Measurements from ENCODE around the gene TELO2. TPM values are rescaled to one million over a fixed set of nuclear protein-coding genes. Genes with fewer than 3 reads are reported as not detected.

Gene TELO2
- total RNA-seq, 1 donor from 2014 or later: 77.2 TPM

DNA sequence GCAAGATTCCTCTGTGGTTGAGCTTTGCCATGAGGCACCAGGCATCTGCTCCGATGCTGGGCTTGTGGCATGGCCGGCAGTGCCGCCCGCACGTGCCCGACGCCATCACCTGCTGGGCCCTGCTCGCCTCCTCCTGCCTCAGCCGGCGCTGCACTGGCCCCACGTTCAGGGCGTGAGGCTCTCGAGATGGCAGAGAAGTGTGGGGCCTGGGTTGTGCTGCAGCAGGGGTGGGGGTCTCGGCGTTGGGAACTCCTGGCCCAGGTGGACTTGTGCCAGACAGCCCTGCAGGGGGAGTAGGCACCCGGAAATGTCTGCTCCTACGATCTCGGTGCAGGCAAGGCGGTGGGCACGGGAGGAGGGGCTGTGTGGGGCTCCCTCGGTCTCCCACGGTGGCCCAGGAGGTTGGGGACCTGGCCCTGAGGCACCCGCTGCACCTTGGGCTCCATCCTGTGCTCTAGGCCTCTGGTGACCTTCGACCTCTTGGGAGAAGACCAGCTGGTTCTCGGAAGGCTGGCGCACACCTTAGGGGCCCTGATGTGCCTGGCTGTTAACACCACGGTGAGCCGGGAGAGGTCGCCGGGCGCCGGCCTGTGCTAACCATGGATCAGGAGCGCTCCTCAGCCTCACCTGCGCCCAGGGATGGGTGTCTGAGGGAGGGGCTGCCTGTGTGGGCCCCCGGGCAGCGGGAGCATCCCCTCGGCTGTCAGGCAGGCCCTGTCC lies 13.5 kb downstream of the TELO2 start:
- peaks cover 10% of the 10 kb centered on the region for H3K36me3 Mint-ChIP-seq (ENCODE audit: insufficient read depth)
- no peaks in the 10 kb centered on the region for H3K4me1 Mint-ChIP-seq (ENCODE audit: low read depth)
- TF ChIP-seq, protein P1, sequence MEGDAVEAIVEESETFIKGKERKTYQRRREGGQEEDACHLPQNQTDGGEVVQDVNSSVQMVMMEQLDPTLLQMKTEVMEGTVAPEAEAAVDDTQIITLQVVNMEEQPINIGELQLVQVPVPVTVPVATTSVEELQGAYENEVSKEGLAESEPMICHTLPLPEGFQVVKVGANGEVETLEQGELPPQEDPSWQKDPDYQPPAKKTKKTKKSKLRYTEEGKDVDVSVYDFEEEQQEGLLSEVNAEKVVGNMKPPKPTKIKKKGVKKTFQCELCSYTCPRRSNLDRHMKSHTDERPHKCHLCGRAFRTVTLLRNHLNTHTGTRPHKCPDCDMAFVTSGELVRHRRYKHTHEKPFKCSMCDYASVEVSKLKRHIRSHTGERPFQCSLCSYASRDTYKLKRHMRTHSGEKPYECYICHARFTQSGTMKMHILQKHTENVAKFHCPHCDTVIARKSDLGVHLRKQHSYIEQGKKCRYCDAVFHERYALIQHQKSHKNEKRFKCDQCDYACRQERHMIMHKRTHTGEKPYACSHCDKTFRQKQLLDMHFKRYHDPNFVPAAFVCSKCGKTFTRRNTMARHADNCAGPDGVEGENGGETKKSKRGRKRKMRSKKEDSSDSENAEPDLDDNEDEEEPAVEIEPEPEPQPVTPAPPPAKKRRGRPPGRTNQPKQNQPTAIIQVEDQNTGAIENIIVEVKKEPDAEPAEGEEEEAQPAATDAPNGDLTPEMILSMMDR (IDR thresholded peaks at IDR 0.05; ENCODE audit: unreplicated experiment): no peak
- no peaks in the 10 kb centered on the region for H3K27me3 Mint-ChIP-seq
- no peaks in the 10 kb centered on the region for H3K9me3 Mint-ChIP-seq (ENCODE audit: low read depth)
- no peak for DNase-seq (ENCODE audit: low spot score, unreplicated experiment)
- no peak overlapping the region for H3K4me3 Mint-ChIP-seq (ENCODE audit: low read depth)
- no peak overlapping the region for H3K27ac Mint-ChIP-seq

- no peak overlapping the region for H3K4me3 Mint-ChIP-seq (ENCODE audit: low read depth)
- TF ChIP-seq, protein P1 (IDR thresholded peaks at IDR 0.05; ENCODE audit: unreplicated experiment): no peak
- H3K4me1 Mint-ChIP-seq (ENCODE audit: low read depth): no peaks in the 10 kb centered on the region
- DNase-seq (ENCODE audit: low spot score, unreplicated experiment): no peak
- H3K9me3 Mint-ChIP-seq (ENCODE audit: low read depth): no peaks in the 10 kb centered on the region
- H3K36me3 Mint-ChIP-seq (ENCODE audit: insufficient read depth): peaks cover 11% of the 10 kb centered on the region
- H3K27ac Mint-ChIP-seq: no peak overlapping the region
- no peaks in the 10 kb centered on the region for H3K27me3 Mint-ChIP-seq
Observed at GRCh38 chr16:1508494-1509187, 15.5 kb downstream of the TELO2 start.

- DNase-seq (ENCODE audit: low spot score, unreplicated experiment): no peak
- no peak overlapping the region for H3K4me3 Mint-ChIP-seq (ENCODE audit: low read depth)
Observed at GRCh38 chr16:1509307-1510221, 16.4 kb downstream of the TELO2 start.

DNA sequence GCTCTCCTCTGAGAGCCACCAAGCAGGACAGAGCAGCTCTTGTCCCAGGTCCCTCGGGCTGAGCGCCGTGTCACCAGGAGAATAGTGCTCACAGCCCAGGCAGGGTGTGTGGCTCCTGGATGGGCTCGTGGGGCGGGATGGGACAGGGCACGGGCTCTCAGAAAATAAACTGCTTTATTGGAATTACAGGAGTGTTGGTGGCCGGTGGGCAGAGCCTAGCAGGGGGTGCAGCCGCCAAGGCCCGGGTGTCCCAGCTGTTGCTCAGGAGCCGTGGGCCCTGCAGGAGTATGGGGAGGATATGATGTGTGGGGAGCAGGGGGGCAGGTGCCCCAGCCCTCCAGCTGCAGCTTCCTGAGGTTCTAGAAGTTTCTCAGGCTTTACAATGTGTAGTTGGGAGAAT lies 17.1 kb downstream of the TELO2 start:
- DNase-seq (ENCODE audit: low spot score, unreplicated experiment): no peak
- Mint-ChIP-seq H3K36me3 (ENCODE audit: insufficient read depth) (peaks cover 21% of the 10 kb centered on the region), H3K27me3 (no peaks in the 10 kb centered on the region), H3K4me3 (ENCODE audit: low read depth) (no peak overlapping the region), H3K27ac (no peak overlapping the region), H3K9me3 (ENCODE audit: low read depth) (peaks cover 7% of the 10 kb centered on the region), H3K4me1 (ENCODE audit: low read depth) (no peaks in the 10 kb centered on the region)
- TF ChIP-seq, protein P1 (IDR thresholded peaks at IDR 0.05; ENCODE audit: unreplicated experiment): no peak

More at GRCh38 chr16:1509307-1510221, 16.4 kb downstream of the TELO2 start:
- Mint-ChIP-seq H3K27ac (no peak overlapping the region), H3K4me1 (ENCODE audit: low read depth) (no peaks in the 10 kb centered on the region), H3K9me3 (ENCODE audit: low read depth) (peaks cover 2% of the 10 kb centered on the region), H3K27me3 (no peaks in the 10 kb centered on the region), H3K36me3 (ENCODE audit: insufficient read depth) (peaks cover 17% of the 10 kb centered on the region)
- TF ChIP-seq, protein P1 (IDR thresholded peaks at IDR 0.05; ENCODE audit: unreplicated experiment): no peak

- peaks cover 24% of the 10 kb centered on the region for H3K36me3 Mint-ChIP-seq (ENCODE audit: insufficient read depth)
- no peaks in the 10 kb centered on the region for H3K27me3 Mint-ChIP-seq
- DNase-seq (ENCODE audit: low spot score, unreplicated experiment): no peak
- peak overlapping the region; percentile 56 for H3K27ac Mint-ChIP-seq
- H3K4me1 Mint-ChIP-seq (ENCODE audit: low read depth): no peaks in the 10 kb centered on the region
- peaks cover 7% of the 10 kb centered on the region for H3K9me3 Mint-ChIP-seq (ENCODE audit: low read depth)
- no peak overlapping the region for H3K4me3 Mint-ChIP-seq (ENCODE audit: low read depth)
- TF ChIP-seq, protein P1 (IDR thresholded peaks at IDR 0.05; ENCODE audit: unreplicated experiment): no peak
Observed at GRCh38 chr16:1510941-1511351, 17.8 kb downstream of the TELO2 start.

Measured in progenitor cell of endocrine pancreas (in vitro differentiated cells).